Muscle layer of duodenum (tissue), 2 donors: ENCODE results near the gene ZNF514.
A peak's percentile ranks its signal among the peaks of the same experiment; 100 is the strongest.

Experiments used
- H3K27ac ChIP-seq: one replicate; pipeline ENCODE4 v1.7.0; 2013; ENCODE audit warnings: mild to moderate bottlenecking, low read length
- H3K27me3 ChIP-seq: one replicate; pipeline ENCODE4 v1.7.0; 2013; ENCODE audit warnings: low read depth, mild to moderate bottlenecking, control low read depth, low read length
- H3K36me3 ChIP-seq, 2 donors: one replicate each; pipeline ENCODE4 v1.7.0; 2013; ENCODE audit warnings: low read length in 2 of 2, control low read depth in 1 of 2, mild to moderate bottlenecking in 1 of 2; ENCODE audit not compliant: insufficient read depth in 2 of 2, control insufficient read depth in 1 of 2
- H3K4me1 ChIP-seq, 2 donors: one replicate each; pipeline ENCODE4 v1.7.0; 2013; ENCODE audit warnings: low read length in 2 of 2, mild to moderate bottlenecking in 2 of 2, control low read depth in 1 of 2, moderate library complexity in 1 of 2; ENCODE audit not compliant: insufficient read depth in 2 of 2, control insufficient read depth in 1 of 2
- H3K4me3 ChIP-seq, 2 donors: one replicate each; pipeline ENCODE4 v1.7.0; 2013; ENCODE audit warnings: low read length in 2 of 2, low read depth in 1 of 2, mild to moderate bottlenecking in 1 of 2
- H3K9me3 ChIP-seq, 2 donors: one replicate each; pipeline ENCODE4 v1.7.0; 2013; ENCODE audit warnings: low read length in 2 of 2, control low read depth in 1 of 2, mild to moderate bottlenecking in 1 of 2; ENCODE audit not compliant: control insufficient read depth in 1 of 2
- donor health status: healthy.

The ZNF514 gene

GRCh38 chr2:95174031-95174542 is 14.4 kb upstream of the ZNF514 start:
- Histone ChIP-seq H3K36me3 (peaks cover 9 to 18% of the 10 kb centered on the region in 2 donors), H3K4me3 (no peak overlapping the region), H3K4me1 (no peaks in the 10 kb centered on the region), H3K27me3 (no peaks in the 10 kb centered on the region), H3K9me3 (no peaks in the 10 kb centered on the region), H3K27ac (no peak overlapping the region)

GRCh38 chr2:95171902-95172301 is 12.3 kb upstream of the ZNF514 start:
- Histone ChIP-seq H3K36me3 (peaks cover 2 to 9% of the 10 kb centered on the region in 2 donors), H3K27ac (no peak overlapping the region), H3K4me1 (peaks cover 0 to 1% of the 10 kb centered on the region in 2 donors), H3K27me3 (no peaks in the 10 kb centered on the region), H3K9me3 (no peaks in the 10 kb centered on the region), H3K4me3 (no peak overlapping the region)

- Histone ChIP-seq H3K4me1 (peaks cover 10 to 17% of the 10 kb centered on the region in 2 donors), H3K27me3 (no peaks in the 10 kb centered on the region), H3K9me3 (no peaks in the 10 kb centered on the region), H3K4me3 (peak overlapping the region; percentile 89 to 97), H3K36me3 (no peaks in the 10 kb centered on the region), H3K27ac (peak overlapping the region; percentile 98)
Observed at GRCh38 chr2:95166065-95166763, 6.6 kb upstream of the ZNF514 start.

GRCh38 chr2:95165371-95166064 is 5.9 kb upstream of the ZNF514 start, which contains the start of gene ZNF2:
TSS of gene ZNF2 (plus strand) at chr2:95165809. CDS start at chr2:95176227, 10,418 bp downstream.
- H3K27ac ChIP-seq, result peak within 1 kb of the TSS; percentile 98
- no peaks in the 10 kb centered on the region for H3K9me3 ChIP-seq
- no peaks in the 10 kb centered on the region for H3K36me3 ChIP-seq
- H3K27me3 ChIP-seq, result no peaks in the 10 kb centered on the region
- peak within 1 kb of the TSS; percentile 89 to 97 for H3K4me3 ChIP-seq
- peaks cover 10 to 17% of the 10 kb centered on the region in 2 donors for H3K4me1 ChIP-seq

- no peaks in the 10 kb centered on the region for H3K27me3 ChIP-seq
- no peaks in the 10 kb centered on the region for H3K36me3 ChIP-seq
- H3K9me3 ChIP-seq, result no peaks in the 10 kb centered on the region
- peak overlapping the region; percentile 89 to 97 for H3K4me3 ChIP-seq
- peak overlapping the region; percentile 98 for H3K27ac ChIP-seq
- H3K4me1 ChIP-seq, result peaks cover 10 to 17% of the 10 kb centered on the region in 2 donors
Observed at GRCh38 chr2:95165030-95165370, 5.4 kb upstream of the ZNF514 start.

- Histone ChIP-seq H3K4me1 (peaks cover 2 to 14% of the 10 kb centered on the region in 2 donors), H3K27ac (no peak overlapping the region), H3K4me3 (peak overlapping the region; percentile 71 to 90), H3K36me3 (peaks cover 22 to 23% of the 10 kb centered on the region in 2 donors), H3K9me3 (peaks cover 3 to 6% of the 10 kb centered on the region in 2 donors), H3K27me3 (no peaks in the 10 kb centered on the region)
Observed at GRCh38 chr2:95158891-95159619, 593 bp downstream of the ZNF514 start.

GRCh38 chr2:95158441-95158840 is 1.2 kb downstream of the ZNF514 start:
- H3K27ac ChIP-seq, result no peak overlapping the region
- peak overlapping the region; percentile 71 to 90 for H3K4me3 ChIP-seq
- H3K36me3 ChIP-seq, result peaks cover 22 to 29% of the 10 kb centered on the region in 2 donors
- H3K27me3 ChIP-seq, result no peaks in the 10 kb centered on the region
- H3K9me3 ChIP-seq, result peaks cover 4 to 7% of the 10 kb centered on the region in 2 donors
- H3K4me1 ChIP-seq, result peaks cover 0 to 14% of the 10 kb centered on the region in 2 donors

GRCh38 chr2:95149397-95149984 is 10.2 kb downstream of the ZNF514 start:
- Histone ChIP-seq H3K4me3 (peak overlapping the region; percentile 14 to 54), H3K36me3 (peaks cover 40 to 96% of the 10 kb centered on the region in 2 donors), H3K9me3 (peaks cover 68 to 87% of the 10 kb centered on the region in 2 donors), H3K27ac (no peak overlapping the region), H3K4me1 (no peaks in the 10 kb centered on the region), H3K27me3 (no peaks in the 10 kb centered on the region)

GRCh38 chr2:95143838-95144237 is 15.8 kb downstream of the ZNF514 start:
- Histone ChIP-seq H3K27ac (no peak overlapping the region), H3K36me3 (peaks cover 0 to 72% of the 10 kb centered on the region in 2 donors), H3K4me3 (peak overlapping the region in 1 of 2 donors; percentile 3), H3K27me3 (no peaks in the 10 kb centered on the region), H3K9me3 (peaks cover 31 to 75% of the 10 kb centered on the region in 2 donors), H3K4me1 (no peaks in the 10 kb centered on the region)

- Histone ChIP-seq H3K27me3 (no peaks in the 10 kb centered on the region), H3K9me3 (peaks cover 2 to 30% of the 10 kb centered on the region in 2 donors), H3K27ac (no peak overlapping the region), H3K4me3 (no peak overlapping the region), H3K36me3 (peaks cover 0 to 38% of the 10 kb centered on the region in 2 donors), H3K4me1 (no peaks in the 10 kb centered on the region)
Observed at GRCh38 chr2:95138702-95139101, 20.9 kb downstream of the ZNF514 start.

- Histone ChIP-seq H3K27me3 (no peaks in the 10 kb centered on the region), H3K27ac (no peak overlapping the region), H3K9me3 (no peaks in the 10 kb centered on the region), H3K36me3 (peaks cover 0 to 7% of the 10 kb centered on the region in 2 donors), H3K4me1 (peaks cover 9 to 32% of the 10 kb centered on the region in 2 donors), H3K4me3 (peak overlapping the region; percentile 94 to 99)
Observed at GRCh38 chr2:95122197-95122551, 37.5 kb downstream of the ZNF514 start.
